ENCODE data around the gene STPG3. TPM values are rescaled to one million over a fixed set of nuclear protein-coding genes. Genes with fewer than 3 reads are reported as not detected.

The STPG3 gene
- total RNA-seq, 6 donors from 2014 or later = 0.23 TPM; not detected in 5

DNA sequence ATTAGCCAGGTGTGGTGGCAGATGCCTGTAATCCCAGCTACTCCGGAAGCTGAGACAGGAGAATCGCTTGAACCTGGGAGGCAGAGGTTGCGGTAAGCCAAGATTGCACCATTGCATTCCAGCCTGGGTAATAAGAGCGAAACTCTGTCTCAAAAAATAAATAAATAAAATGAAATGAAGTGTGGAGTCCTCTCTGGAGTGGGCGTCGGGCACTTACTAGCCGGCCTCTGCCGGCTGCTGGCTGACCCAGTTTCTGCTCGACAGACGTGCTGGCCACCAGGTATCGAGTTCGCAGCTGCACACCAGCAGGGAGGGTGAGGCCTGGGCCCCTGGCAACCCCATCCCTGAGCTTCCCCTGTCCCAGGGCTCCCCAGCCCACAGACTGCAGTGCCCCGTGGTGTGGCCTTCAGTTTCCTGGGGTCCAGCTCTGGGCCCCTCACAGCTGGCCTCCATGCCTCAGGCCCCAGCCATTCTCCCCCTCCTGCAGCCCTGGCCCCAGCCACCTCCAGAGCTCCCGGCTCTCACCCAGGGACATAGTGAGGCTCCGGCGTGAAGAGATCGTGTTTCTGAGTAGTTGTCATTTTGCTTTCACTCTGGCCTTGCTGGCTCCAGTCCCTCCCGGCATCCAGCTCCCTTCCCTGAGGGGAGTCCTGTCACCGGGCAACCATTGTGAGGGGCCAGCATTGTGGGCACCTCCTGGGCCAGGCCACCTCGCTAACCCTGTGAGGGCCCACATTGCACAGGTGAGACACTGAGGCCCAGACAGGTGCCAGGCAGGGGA lies 3.8 kb upstream of the STPG3 start:
- ATAC-seq (ENCODE audit: low FRiP score in 2 of 2) = peak; percentile 1 to 71

DNA sequence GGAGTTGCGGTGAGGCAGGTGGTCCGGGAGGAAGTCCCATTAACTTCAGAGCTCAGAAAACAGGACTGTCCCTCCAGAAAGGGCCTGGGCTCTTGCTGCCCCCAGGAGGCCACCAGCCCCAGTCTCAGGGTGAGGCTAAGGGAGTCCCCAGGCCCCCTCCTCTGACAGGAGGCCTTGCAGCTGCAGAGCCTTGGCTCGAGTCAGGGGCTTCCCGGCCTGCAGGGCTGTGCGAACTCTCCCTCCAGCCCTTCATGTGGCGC lies 3.2 kb upstream of the STPG3 start:
- peaks cover 6 to 29% (median 13%) of the 10 kb centered on the region in 4 donors for H3K4me1 ChIP-seq
- WGBS, 2 donors = 72 to 88% methylated on average over 6 of the region's 6 CpGs
- no peak for TF ChIP-seq POLR2AphosphoS5 (IDR thresholded peaks at IDR 0.05)
- no peak for TF ChIP-seq POLR2A (IDR thresholded peaks at IDR 0.05)
- TF ChIP-seq, protein P1, sequence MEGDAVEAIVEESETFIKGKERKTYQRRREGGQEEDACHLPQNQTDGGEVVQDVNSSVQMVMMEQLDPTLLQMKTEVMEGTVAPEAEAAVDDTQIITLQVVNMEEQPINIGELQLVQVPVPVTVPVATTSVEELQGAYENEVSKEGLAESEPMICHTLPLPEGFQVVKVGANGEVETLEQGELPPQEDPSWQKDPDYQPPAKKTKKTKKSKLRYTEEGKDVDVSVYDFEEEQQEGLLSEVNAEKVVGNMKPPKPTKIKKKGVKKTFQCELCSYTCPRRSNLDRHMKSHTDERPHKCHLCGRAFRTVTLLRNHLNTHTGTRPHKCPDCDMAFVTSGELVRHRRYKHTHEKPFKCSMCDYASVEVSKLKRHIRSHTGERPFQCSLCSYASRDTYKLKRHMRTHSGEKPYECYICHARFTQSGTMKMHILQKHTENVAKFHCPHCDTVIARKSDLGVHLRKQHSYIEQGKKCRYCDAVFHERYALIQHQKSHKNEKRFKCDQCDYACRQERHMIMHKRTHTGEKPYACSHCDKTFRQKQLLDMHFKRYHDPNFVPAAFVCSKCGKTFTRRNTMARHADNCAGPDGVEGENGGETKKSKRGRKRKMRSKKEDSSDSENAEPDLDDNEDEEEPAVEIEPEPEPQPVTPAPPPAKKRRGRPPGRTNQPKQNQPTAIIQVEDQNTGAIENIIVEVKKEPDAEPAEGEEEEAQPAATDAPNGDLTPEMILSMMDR (IDR thresholded peaks at IDR 0.05) = no peak
- no peak for TF ChIP-seq EP300 (IDR thresholded peaks at IDR 0.05)
- no peak for ATAC-seq (ENCODE audit: low FRiP score in 2 of 2)
- H3K9me3 ChIP-seq = no peaks in the 10 kb centered on the region
- no peaks in the 10 kb centered on the region for H3K27me3 ChIP-seq
- DNase-seq = peak in 1 of 2 donors; percentile 50
- H3K4me3 ChIP-seq = no peak overlapping the region
- H3K27ac ChIP-seq = peak overlapping the region in 2 of 4 donors; percentile 6 to 63
- peaks cover 7 to 11% (median 8%) of the 10 kb centered on the region in 4 donors for H3K36me3 ChIP-seq

More for the DNA sequence above, 3.8 kb upstream of the STPG3 start:
- Histone ChIP-seq H3K9me3 (no peaks in the 10 kb centered on the region), H3K36me3 (peaks cover 9 to 16% (median 13%) of the 10 kb centered on the region in 4 donors), H3K4me3 (no peak overlapping the region), H3K27me3 (no peaks in the 10 kb centered on the region), H3K27ac (peak overlapping the region in 3 of 4 donors; percentile 35 to 63 (median 37)), H3K4me1 (peaks cover 12 to 34% (median 18%) of the 10 kb centered on the region in 4 donors)
- peak; percentile 72 to 79 for DNase-seq
- WGBS, 2 donors = 60 to 65% methylated on average over 16 to 20 of the region's 20 CpGs
- TF ChIP-seq, protein P1 (IDR thresholded peaks at IDR 0.05) = no peak
- TF ChIP-seq POLR2A (IDR thresholded peaks at IDR 0.05) = no peak
- TF ChIP-seq EP300 (IDR thresholded peaks at IDR 0.05) = no peak
- no peak for TF ChIP-seq POLR2AphosphoS5 (IDR thresholded peaks at IDR 0.05)

DNA sequence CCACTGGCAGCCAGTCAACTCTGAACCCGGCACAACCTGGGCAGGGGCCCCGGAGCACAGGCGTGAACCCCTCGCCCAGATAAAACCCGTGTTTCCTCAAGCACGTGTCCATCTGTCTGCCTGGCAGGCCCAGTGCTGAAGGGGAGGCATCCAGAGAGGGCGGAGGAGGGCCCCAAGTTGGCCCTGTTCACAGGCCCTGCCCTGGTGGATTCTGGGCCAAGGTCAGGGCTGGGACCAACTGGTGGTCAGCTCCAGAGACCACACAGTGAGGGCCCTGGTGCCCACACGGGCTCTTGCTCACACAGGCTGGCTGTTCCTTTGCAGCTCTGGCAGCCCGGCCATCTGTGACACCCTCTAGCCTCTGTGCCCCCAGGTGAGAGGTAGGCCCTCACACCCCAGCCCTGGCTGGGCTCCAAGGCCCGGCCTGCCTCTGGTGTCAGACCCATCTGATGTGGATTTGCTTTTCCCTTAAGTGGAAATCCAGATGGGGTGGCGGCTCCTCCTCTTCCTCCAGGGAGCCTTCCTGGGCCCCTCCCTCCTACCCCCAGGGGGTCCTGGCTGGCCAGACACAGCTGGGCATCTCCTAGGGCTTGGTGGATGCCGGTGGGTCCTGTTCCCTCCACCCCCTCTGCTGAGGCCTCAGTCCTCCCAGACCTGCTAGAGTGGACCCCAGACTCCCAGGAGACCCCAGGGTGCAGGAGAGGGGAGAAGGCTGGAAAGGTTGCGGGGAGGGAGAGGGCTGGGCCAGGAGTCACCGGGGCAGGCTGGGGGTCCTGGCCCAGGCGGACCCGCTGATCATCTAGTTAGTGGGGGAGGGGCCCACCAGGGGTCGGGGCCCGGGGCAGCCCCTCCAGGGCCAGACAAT lies 525 bp upstream of the STPG3 start:
- no peaks in the 10 kb centered on the region for H3K36me3 ChIP-seq
- no peak overlapping the region for H3K4me3 ChIP-seq
- H3K27me3 ChIP-seq = no peaks in the 10 kb centered on the region
- no peaks in the 10 kb centered on the region for H3K9me3 ChIP-seq
- H3K4me1 ChIP-seq = peaks cover 8 to 24% (median 13%) of the 10 kb centered on the region in 4 donors
- TF ChIP-seq POLR2A (IDR thresholded peaks at IDR 0.05) = no peak
- TF ChIP-seq POLR2AphosphoS5 (IDR thresholded peaks at IDR 0.05) = no peak
- TF ChIP-seq, protein P1 (IDR thresholded peaks at IDR 0.05) = no peak
- TF ChIP-seq EP300 (IDR thresholded peaks at IDR 0.05) = no peak
- ATAC-seq (ENCODE audit: low FRiP score in 2 of 2) (no peak), DNase-seq (peak in 1 of 2 donors; percentile 66)
- no peak overlapping the region for H3K27ac ChIP-seq
- WGBS, 2 donors = 60 to 85% methylated on average over 2 to 15 of the region's 18 CpGs

DNA sequence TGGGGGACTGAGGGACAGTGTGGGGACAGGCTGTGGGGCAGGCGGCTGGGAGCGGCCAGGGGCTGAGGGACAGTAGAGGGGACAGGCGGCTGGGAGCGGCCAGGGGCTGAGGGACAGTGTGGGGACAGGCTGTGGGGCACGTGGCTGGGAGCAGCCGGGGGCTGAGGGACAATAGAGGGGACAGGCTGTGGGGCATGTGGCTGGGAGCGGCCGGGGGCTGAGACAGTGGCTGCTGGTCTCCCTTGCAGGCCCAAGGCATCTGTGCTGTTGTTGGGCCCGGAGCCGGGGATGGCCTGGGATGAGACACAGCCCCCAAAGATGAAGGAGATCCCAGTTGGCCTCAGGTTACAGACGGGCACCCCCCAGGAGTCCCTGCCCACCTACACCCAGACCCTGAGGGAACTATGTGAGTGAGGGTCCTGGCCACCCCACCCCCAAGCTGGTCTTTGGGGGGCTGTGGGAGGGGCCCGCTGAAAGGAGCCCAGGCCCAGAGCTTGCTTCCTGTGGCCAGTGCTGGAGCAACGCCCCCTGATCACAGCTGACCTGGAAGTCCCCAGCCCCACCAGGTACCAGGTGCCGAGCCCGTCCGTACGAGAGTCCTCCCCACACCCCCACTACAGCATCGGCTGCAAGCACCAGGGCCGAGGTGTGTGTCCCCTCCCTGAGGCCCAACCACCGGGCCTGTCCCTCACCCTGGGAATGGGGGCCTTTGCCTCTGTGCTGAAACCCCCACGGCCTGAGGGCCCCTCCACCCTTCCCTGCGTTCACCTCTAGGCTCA lies 593 bp downstream of the STPG3 start:
- peaks cover 0 to 5% (median 3%) of the 10 kb centered on the region in 4 donors for H3K36me3 ChIP-seq
- peaks cover 18 to 35% (median 24%) of the 10 kb centered on the region in 4 donors for H3K4me1 ChIP-seq
- no peaks in the 10 kb centered on the region for H3K27me3 ChIP-seq
- no peak overlapping the region for H3K4me3 ChIP-seq
- H3K27ac ChIP-seq = no peak overlapping the region
- TF ChIP-seq POLR2A (IDR thresholded peaks at IDR 0.05) (no peak), EP300 (IDR thresholded peaks at IDR 0.05) (no peak), POLR2AphosphoS5 (IDR thresholded peaks at IDR 0.05) (no peak)
- TF ChIP-seq, protein P1 (IDR thresholded peaks at IDR 0.05) = no peak
- 88 to 92% methylated on average over 11 to 22 of the region's 22 CpGs for WGBS, 2 donors
- no peaks in the 10 kb centered on the region for H3K9me3 ChIP-seq
- ATAC-seq (ENCODE audit: low FRiP score in 2 of 2) (no peak), DNase-seq (peak in 1 of 2 donors; percentile 74)
